Endothelial cell of umbilical vein (primary cell): Measurements from ENCODE around the gene EMP2. TPM values are rescaled to one million over a fixed set of nuclear protein-coding genes. Genes with fewer than 3 reads are reported as not detected.
"Not testable (repeated sequence)": the region's sequence is repeated elsewhere in the genome, so short reads cannot be mapped to it uniquely, and the experiment has no call there.

Source experiments
- BruUV-seq: library from RNA; stranded (reverse); fragments of 400-500 nt; replicated peaks from 2 replicates; lab custom pipeline; 2021; lab: Mats Ljungman, UMichigan
- CTCF ChIA-PET: fragments of 300-600, 350-600 bp; sonication (Branson Sonifier 250); formaldehyde crosslinking; loops from one replicate; lab custom pipeline; 2021; ENCODE audit warnings: antibody characterized with exemption, inconsistent platforms; lab: Charles Lee
- POLR2A ChIA-PET: fragments of 300-600, 350-600 bp; sonication (Branson Sonifier 250); formaldehyde crosslinking; loops from one replicate; lab custom pipeline; 2021; ENCODE audit warnings: antibody characterized with exemption, inconsistent platforms; lab: Charles Lee
- DNase-seq: peaks from one replicate; pipeline ENCODE4 v3.0.0-alpha.2; 2011; ENCODE audit warnings: low read depth, low spot score
- FAIRE-seq: peaks from 2 replicates; lab custom pipeline; 2011; peaks lifted over from hg19 to GRCh38; lab: Jason Lieb, UNC
- H2AFZ ChIP-seq: 2 replicates; pipeline ENCODE4 v1.6.0; 2012; ENCODE audit warnings: low read depth, low read length, control low read depth, inconsistent platforms
- H3K27ac ChIP-seq: 2 replicates; pipeline ENCODE4 v1.5.1; 2011; ENCODE audit warnings: low read depth, mild to moderate bottlenecking, control low read depth, low read length, moderate library complexity; ENCODE audit not compliant: insufficient read depth
- H3K27me3 ChIP-seq, 2 experiments: 2 replicates each; pipeline versions ENCODE4 v1.6.0 to v1.6.1; 2011; ENCODE audit warnings: low read length in 2 of 2, mixed read lengths in 1 of 2; ENCODE audit not compliant: control insufficient read depth in 2 of 2, insufficient read depth in 2 of 2
- H3K36me3 ChIP-seq, 2 experiments: 2 replicates in 1 of 2; 3 replicates in 1 of 2; pipeline ENCODE4 v1.5.1; 2011; ENCODE audit warnings: low read length in 2 of 2, mild to moderate bottlenecking in 1 of 2, moderate library complexity in 1 of 2; ENCODE audit not compliant: control insufficient read depth in 2 of 2, insufficient read depth in 2 of 2; ENCODE audit errors: extremely low read depth in 1 of 2
- H3K4me1 ChIP-seq: 3 replicates; pipeline ENCODE4 v1.5.1; 2011; ENCODE audit warnings: mild to moderate bottlenecking, low read length; ENCODE audit not compliant: control insufficient read depth, insufficient read depth; ENCODE audit errors: extremely low read depth
- H3K4me2 ChIP-seq: 2 replicates; pipeline ENCODE4 v1.6.1; 2011; ENCODE audit warnings: low read length, control low read depth, mixed read lengths; ENCODE audit not compliant: insufficient read depth
- H3K4me3 ChIP-seq, 3 experiments: fragments of 200-600 bp in 1 of 3; sonication (generic), shearing (Covaris generic) in 1 of 3; replicated peaks in 1 of 3; 2 replicates each; pipeline ENCODE4 v1.5.1; 2011 to 2016; ENCODE audit warnings: control low read depth in 3 of 3, low read length in 3 of 3, mild to moderate bottlenecking in 2 of 3, inconsistent platforms in 1 of 3, low read depth in 1 of 3, moderate library complexity in 1 of 3; ENCODE audit not compliant: insufficient read depth in 1 of 3
- H3K79me2 ChIP-seq: 2 replicates; pipeline ENCODE4 v1.6.0; 2012; ENCODE audit warnings: low read length, inconsistent platforms; ENCODE audit not compliant: control insufficient read depth, insufficient read depth
- H3K9ac ChIP-seq: replicated peaks from 2 replicates; pipeline ENCODE3; 2011; ENCODE audit warnings: low read length, control low read depth; ENCODE audit not compliant: insufficient read depth; ENCODE audit errors: extremely low read depth
- H3K9me1 ChIP-seq: replicated peaks from 3 replicates; pipeline ENCODE4 v1.6.0; 2011; ENCODE audit warnings: mild to moderate bottlenecking, low read length; ENCODE audit not compliant: control insufficient read depth, insufficient read depth; ENCODE audit errors: extremely low read depth
- H3K9me3 ChIP-seq: replicated peaks from 2 replicates; pipeline ENCODE4 v1.5.1; 2012; ENCODE audit warnings: low read length, inconsistent platforms; ENCODE audit not compliant: control insufficient read depth, insufficient read depth
- H4K20me1 ChIP-seq: replicated peaks from 2 replicates; pipeline ENCODE3; 2011; ENCODE audit warnings: mild to moderate bottlenecking, low read length; ENCODE audit not compliant: control insufficient read depth, insufficient read depth; ENCODE audit errors: extremely low read depth
- CTCF ChIP-seq, 2 donors: IDR thresholded peaks; 1 replicate in 1 of 2; 2 replicates in 1 of 2; pipeline ENCODE4 v1.5.1; 2011; ENCODE audit warnings: low read length in 2 of 2, mild to moderate bottlenecking in 2 of 2, moderate library complexity in 2 of 2, control low read depth in 1 of 2, inconsistent platforms in 1 of 2, low read depth in 1 of 2; ENCODE audit not compliant: insufficient read depth in 1 of 2; ENCODE audit errors: extremely low read depth in 1 of 2
- FOS ChIP-seq: IDR thresholded peaks from 2 replicates; pipeline ENCODE4 v1.6.1; 2011; ENCODE audit warnings: mild to moderate bottlenecking, low read length, moderate library complexity, borderline replicate concordance; ENCODE audit not compliant: insufficient read depth
- GATA2 ChIP-seq: IDR thresholded peaks from 2 replicates; pipeline ENCODE4 v1.7.0; 2011; ENCODE audit warnings: low read depth, mild to moderate bottlenecking, moderate library complexity, mixed read lengths, low read length; ENCODE audit not compliant: insufficient read length, insufficient read depth
- JUN ChIP-seq: IDR thresholded peaks from 2 replicates; pipeline ENCODE4 v1.6.1; 2011; ENCODE audit warnings: borderline replicate concordance, low read depth; ENCODE audit not compliant: insufficient read length, insufficient read depth
- POLR2A ChIP-seq: IDR thresholded peaks from 2 replicates; pipeline ENCODE4 v1.6.1; 2012; ENCODE audit warnings: low read depth, mild to moderate bottlenecking, control low read depth, low read length
- dilution Hi-C: fragments of 300-500 bp; cut with MboI; formaldehyde crosslinking; loops from one replicate; pipeline ENCODE4 v1.15.0; 2019; ENCODE audit warnings: low sequenced_read_pairs; ENCODE audit not compliant: extremely low pct_ligation_motif_present
- intact Hi-C: fragments of 100-400 bp; cut with micrococcal nuclease; formaldehyde crosslinking; loops from one replicate; pipeline ENCODE4 v1.10.0; 2022
- polyA plus RNA-seq, 4 experiments: library from polyadenylated mRNA; depleted of rRNA in 3 of 4; stranded (reverse) in 3 of 4; unstranded in 1 of 4; fragments of >200 nt; gene quantifications; 2 replicates each; pipeline versions ENCODE4 v1.2.1 to v1.2.3, GENCODE V29; 2011 to 2012; ENCODE audit warnings: missing spikeins in 1 of 4
- total RNA-seq: library from RNA; stranded (reverse); gene quantifications from 2 replicates; pipeline ENCODE4 v1.2.3, GENCODE V29; 2021

The EMP2 gene
- total and polyA plus RNA-seq, 2 donors (not counting 3 experiments of a cell fraction or from before 2014, with no cell fraction given), result 19.0 to 25.5 TPM

DNA sequence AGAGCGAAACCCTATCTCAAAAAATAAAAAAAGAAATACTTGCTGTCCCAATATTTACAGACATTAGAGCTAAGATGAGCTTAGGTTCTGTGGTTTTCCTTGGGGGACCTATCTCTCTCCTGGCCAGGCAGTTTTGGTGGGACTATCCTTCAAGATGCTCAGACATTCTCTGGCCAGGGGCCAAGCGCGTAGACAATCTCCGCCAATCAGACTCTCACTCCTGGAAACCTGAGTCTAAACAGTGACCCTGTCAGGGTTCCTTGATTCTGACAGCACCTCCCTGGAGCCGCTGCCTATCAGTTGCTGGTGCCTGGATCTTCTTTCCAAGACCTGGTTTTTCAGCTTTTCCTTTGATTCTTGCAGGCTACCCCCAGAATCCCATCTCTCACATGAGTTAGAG lies 45.6 kb downstream of the EMP2 start:
- CTCF ChIA-PET, result interaction anchor here (3.3 to 3.4 kb wide), 2 partner anchors 14 to 20 kb away, joined by 9 to 16 read pairs; no protein-coding TSS in a partner anchor
- H3K9ac ChIP-seq, result no peak overlapping the region
- no peaks in the 10 kb centered on the region for H3K79me2 ChIP-seq
- no peaks in the 10 kb centered on the region for H3K9me3 ChIP-seq
- no peak overlapping the region for H3K4me3 ChIP-seq
- no peaks in the 10 kb centered on the region for H3K9me1 ChIP-seq
- no peak overlapping the region for H3K27ac ChIP-seq
- H2AFZ ChIP-seq, result no peak overlapping the region
- no peaks in the 10 kb centered on the region for H3K27me3 ChIP-seq
- BruUV-seq, result no TSS peak
- FAIRE-seq, result no peak
- H4K20me1 ChIP-seq, result no peaks in the 10 kb centered on the region
- intact Hi-C loops, result no loop called here
- no peaks in the 10 kb centered on the region for H3K36me3 ChIP-seq
- no peak overlapping the region for H3K4me2 ChIP-seq
- no peak for TF ChIP-seq JUN
- TF ChIP-seq POLR2A, result no peak
- TF ChIP-seq FOS, result no peak
- TF ChIP-seq CTCF (IDR thresholded peaks at IDR 0.05; ENCODE audit: extremely low read depth in 1 of 2, insufficient read depth in 1 of 2, low read depth in 1 of 2, low read length in 2 of 2), result no peak
- TF ChIP-seq GATA2, result no peak
- dilution Hi-C loops, result no loop called here
- POLR2A ChIA-PET, result no interaction called here
- no peak for DNase-seq
- H3K4me1 ChIP-seq, result no peaks in the 10 kb centered on the region

DNA sequence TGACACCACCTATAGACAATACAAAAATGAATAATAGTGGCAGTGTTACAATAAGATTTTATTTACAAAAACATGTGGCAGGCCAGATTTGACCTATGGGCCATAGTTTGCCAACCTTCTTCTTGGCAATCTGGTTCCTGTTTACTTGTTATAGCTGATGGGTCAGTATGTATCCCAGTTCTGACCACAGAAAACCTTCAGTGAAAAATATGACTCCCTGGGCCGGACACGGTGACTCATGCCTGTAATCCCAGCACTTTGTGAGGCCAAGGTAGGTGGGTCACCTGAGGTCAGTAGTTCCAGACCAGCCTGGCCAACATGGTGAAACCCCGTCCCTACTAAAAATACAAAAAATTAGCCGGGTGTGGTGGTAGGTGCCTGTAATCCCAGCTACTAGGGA lies 46.8 kb downstream of the EMP2 start:
- CTCF ChIA-PET, result interaction anchor here (0.9 to 3.4 kb wide), 6 partner anchors 12 to 385 kb away, joined by 3 to 16 read pairs (median 6); partner anchors contain the start of gene EMP2
- peak; percentile 68 for FAIRE-seq
- peak; percentile 35 for DNase-seq
- dilution Hi-C loops, H4K20me1 ChIP-seq, intact Hi-C loops, POLR2A ChIA-PET, H3K4me2 ChIP-seq, H3K4me3 ChIP-seq, H3K79me2 ChIP-seq, H3K9ac ChIP-seq, H2AFZ ChIP-seq, H3K36me3 ChIP-seq, H3K9me3 ChIP-seq, H3K4me1 ChIP-seq, H3K9me1 ChIP-seq, BruUV-seq, H3K27me3 ChIP-seq, H3K27ac ChIP-seq: not testable (repeated sequence)
